Heart right ventricle (tissue), 16 donors: ENCODE data around the gene ZNF71. TPM values are rescaled to one million over a fixed set of nuclear protein-coding genes. Genes with fewer than 3 reads are reported as not detected.

Experiments
- ATAC-seq, 8 donors: fragments of 200-7000 bp; cut with Tn5 transposase; one replicate each; pipeline ENCODE4 v1.9.1; 2020; ENCODE audit warnings: mild to moderate bottlenecking in 8 of 8, moderate library complexity in 8 of 8, moderate number of reproducible peaks in 1 of 8
- DNase-seq, 2 donors: peaks; one replicate each; pipeline ENCODE4 v3.0.0-alpha.2; 2020
- H3K27ac ChIP-seq, 10 donors: fragments of 200-600 bp; sonication (generic) in 2 of 10; one replicate each; pipeline versions ENCODE4 v1.5.0 to v1.8.0; 2020 to 2022; ENCODE audit warnings: mild to moderate bottlenecking in 3 of 10
- H3K27me3 ChIP-seq, 7 donors: fragments of 200-600 bp; one replicate each; pipeline ENCODE4 v1.8.0; 2021 to 2022; ENCODE audit warnings: mild to moderate bottlenecking in 2 of 7
- H3K36me3 ChIP-seq, 9 donors: fragments of 200-600 bp; sonication (generic) in 1 of 9; one replicate each; pipeline versions ENCODE4 v1.5.0 to v1.8.0; 2020 to 2022; ENCODE audit warnings: mild to moderate bottlenecking in 2 of 9
- H3K4me1 ChIP-seq, 9 donors: fragments of 200-600 bp; sonication (generic) in 1 of 9; one replicate each; pipeline versions ENCODE4 v1.5.0 to v1.8.0; 2020 to 2022; ENCODE audit warnings: mild to moderate bottlenecking in 4 of 9
- H3K4me3 ChIP-seq, 10 donors: fragments of 200-600 bp; sonication (generic) in 2 of 10; one replicate each; pipeline versions ENCODE4 v1.5.0 to v1.8.0; 2020 to 2022; ENCODE audit warnings: mild to moderate bottlenecking in 7 of 10, moderate library complexity in 2 of 10
- H3K9me3 ChIP-seq, 11 donors: fragments of 200-600 bp in 10 of 11; sonication (generic) in 2 of 11; one replicate each; pipeline versions ENCODE4 v1.5.0 to v1.8.0; 2013 to 2022; ENCODE audit warnings: mild to moderate bottlenecking in 2 of 11, control low read depth in 1 of 11, moderate library complexity in 1 of 11
- CTCF ChIP-seq, 9 donors: fragments of 200-600 bp; sonication (generic) in 2 of 9; IDR thresholded peaks; one replicate each; pipeline versions ENCODE4 v1.5.0 to v1.8.0; 2021 to 2022; ENCODE audit warnings: antibody characterized with exemption in 9 of 9, mild to moderate bottlenecking in 5 of 9, moderate library complexity in 1 of 9
- WGBS, 2 donors: extraction: QIAGEN DNeasy Blood & Tissue Kit; methylation state at CpG; one replicate each; pipeline ENCODE4 v1.1.7; 2013; ENCODE audit warnings: inconsistent platforms in 1 of 2; 5-methylcytosine and 5-hydroxymethylcytosine counted together
- intact Hi-C, 10 donors: fragments of 100-400 bp; cut with DNase I; formaldehyde crosslinking; loops; one replicate each; pipeline versions ENCODE4 v1.11.1 to v1.14.2; 2022
- long read RNA-seq, 3 donors: library from polyadenylated mRNA; unstranded; transcript quantifications; one replicate each; pipeline ENCODE4 v2.0.0, GENCODE V29; 2020 to 2021
- polyA plus RNA-seq, 2 donors: library from polyadenylated mRNA; stranded (reverse); fragments of 200-250 nt; gene quantifications; one replicate each; pipeline ENCODE4 v1.2.3, GENCODE V29; 2013
- total RNA-seq, 10 donors: library from RNA; stranded (reverse); fragmentation: NEBNext Ultra II Directional in 3 of 10; extraction: Animal tissue kit (Norgen Biotek cat#: 25700) in 3 of 10; gene quantifications; one replicate each; pipeline versions ENCODE4 v1.2.1 to v1.2.4, GENCODE V29; 2021 to 2023
- donor health status: Arrhythmogenic right ventricular cardiomyopathy.
- donor health status: ischemic (EF 13 %, LVEDD 7.1; RV severe dilation, severe dysfunction).
- donor health status: healthy with polysubstance abuse.
- donor health status: DM: no; HTN: yes; CAD: no.
- donor health status: DM: no; HTN: no; CAD: no.
- donor health status: ischemic (EF 25% LVEDD 6.9; RV normal size, moderate dysfunction).
- donor health status: ischemic (EF 25% LVEDD 5.7; RV mildly dilated, moderate dysfunction).
- donor health status: healthy.
- donor health status: DM: yes; HTN: yes; CAD: no.
- donor health status: Ischemic cardiomyopathy.
- donor health status: ischemic (EF 35%, LVEDD 5.7; RV mildly dilated, moderate dysfunction).
- donor health status: nonischemic (EF 11% LVEDD 7.7; RV severe dilation, severe dysfunction).
- donor health status: DM: yes; HTN: yes; CAD: no.
- donor health status: PGD.
- donor health status: ischemic (EF 29% LVEDD 5.4; RV normal size, mild dysfunction).
- donor health status: nonischemic (EF 23%, LVEDD 6.1; RV moderate dilation, normal function).

ZNF71 gene
- 1 to 10 TPM; 4.4 to 7.2 (median 6.1) TPM for total RNA-seq
- polyA plus RNA-seq: 1 to 10 TPM; 2.9 to 5.3 TPM
- long read RNA-seq, donor 1, full-length matches to known transcripts: 18 of 28 reads
- long read RNA-seq, donor 1, partial matches to known transcripts: 0 of 28 reads
- long read RNA-seq, donor 1, other reads (novel, unspliced or antisense): 10 of 28 reads
- long read RNA-seq, donor 2, full-length matches to known transcripts: 13 of 21 reads
- long read RNA-seq, donor 2, partial matches to known transcripts: 0 of 21 reads
- long read RNA-seq, donor 2, other reads (novel, unspliced or antisense): 8 of 21 reads
- long read RNA-seq, donor 3, full-length matches to known transcripts: 16 of 32 reads
- long read RNA-seq, donor 3, partial matches to known transcripts: 1 of 32 reads
- long read RNA-seq, donor 3, other reads (novel, unspliced or antisense): 15 of 32 reads

GRCh38 chr19:56594783-56595547 is at the start of gene ZNF71:
Gene ZNF71, plus strand, starts transcription at chr19:56595302. Its CDS starts 6,257 bp downstream, at chr19:56601559.
- peak within 1 kb of the TSS in 9 of 10 donors; percentile 70 to 88 (median 81) for H3K27ac ChIP-seq
- ATAC-seq: peak; percentile 95 to 99 (median 98)
- peak within 1 kb of the TSS; percentile 77 to 98 (median 90) for H3K4me3 ChIP-seq
- peaks cover 0 to 67% (median 0%) of the 10 kb centered on the region in 11 donors for H3K9me3 ChIP-seq
- 1 to 2% methylated on average over 52 of the region's 52 CpGs for WGBS, 2 donors
- intact Hi-C loops: loop anchor here in 1 of 10 donors (1.0 kb wide), 1 partner anchor 28 kb away; the partner anchor contains the start of gene ZNF470
- no peak for TF ChIP-seq CTCF (IDR thresholded peaks at IDR 0.05)
- no peaks in the 10 kb centered on the region for H3K27me3 ChIP-seq
- peak; percentile 92 to 93 for DNase-seq
- H3K36me3 ChIP-seq: peaks cover 0 to 21% (median 0%) of the 10 kb centered on the region in 9 donors
- H3K4me1 ChIP-seq: peaks cover 0 to 28% (median 10%) of the 10 kb centered on the region in 9 donors

GRCh38 chr19:56547535-56547934 is 47.6 kb upstream of the ZNF71 start:
- Histone ChIP-seq H3K9me3 (peaks cover 5 to 100% (median 78%) of the 10 kb centered on the region in 11 donors), H3K27me3 (no peaks in the 10 kb centered on the region), H3K4me1 (no peaks in the 10 kb centered on the region), H3K36me3 (peaks cover 8 to 100% (median 82%) of the 10 kb centered on the region in 9 donors), H3K4me3 (no peak overlapping the region), H3K27ac (no peak overlapping the region)
- intact Hi-C loops: no loop called here
- peak in 3 of 9 donors; percentile 4 to 17 (median 15) for TF ChIP-seq CTCF (IDR thresholded peaks at IDR 0.05)
- DNase-seq (no peak), ATAC-seq (no peak)
- WGBS, 2 donors: 52 to 66% methylated on average over 6 of the region's 6 CpGs

GRCh38 chr19:56554272-56554869 is 40.7 kb upstream of the ZNF71 start:
- WGBS, 2 donors: 98% methylated on average over 6 of the region's 6 CpGs
- Histone ChIP-seq H3K9me3 (peaks cover 7 to 100% (median 94%) of the 10 kb centered on the region in 11 donors), H3K27ac (no peak overlapping the region), H3K4me3 (no peak overlapping the region), H3K36me3 (peaks cover 8 to 98% (median 58%) of the 10 kb centered on the region in 9 donors), H3K27me3 (no peaks in the 10 kb centered on the region), H3K4me1 (no peaks in the 10 kb centered on the region)
- ATAC-seq: no peak
- DNase-seq: no peak
- no peak for TF ChIP-seq CTCF (IDR thresholded peaks at IDR 0.05)
- intact Hi-C loops: no loop called here

- 96 to 98% methylated on average over 2 of the region's 2 CpGs for WGBS, 2 donors
- no peak for TF ChIP-seq CTCF (IDR thresholded peaks at IDR 0.05)
- intact Hi-C loops: no loop called here
- no peaks in the 10 kb centered on the region for H3K27me3 ChIP-seq
- H3K36me3 ChIP-seq: peaks cover 0 to 52% (median 8%) of the 10 kb centered on the region in 9 donors
- peaks cover 0 to 11% (median 5%) of the 10 kb centered on the region in 9 donors for H3K4me1 ChIP-seq
- no peak overlapping the region for H3K4me3 ChIP-seq
- H3K9me3 ChIP-seq: peaks cover 0 to 91% (median 83%) of the 10 kb centered on the region in 11 donors
- no peak for DNase-seq
- no peak overlapping the region for H3K27ac ChIP-seq
- ATAC-seq: no peak
Measured at GRCh38 chr19:56562766-56563165, 32.3 kb upstream of the ZNF71 start.
